ENCODE data around the gene RTCA. TPM values are rescaled to one million over a fixed set of nuclear protein-coding genes. Genes with fewer than 3 reads are reported as not detected.
"Not testable (repeated sequence)": the region's sequence is repeated elsewhere in the genome, so short reads cannot be mapped to it uniquely, and the experiment has no call there.

RTCA gene
- 10 to 100 TPM; 47.7 to 48.1 TPM for total RNA-seq

- Mint-ChIP-seq H3K27me3 (no peaks in the 10 kb centered on the region), H3K4me1 (peaks cover 21% of the 10 kb centered on the region), H3K9me3 (no peaks in the 10 kb centered on the region), H3K4me3 (peak within 1 kb of the TSS; percentile 94), H3K36me3 (peaks cover 32% of the 10 kb centered on the region), H3K27ac (peak within 1 kb of the TSS; percentile 96)
- POLR2A ChIA-PET, result interaction anchor here (0.5 to 4.2 kb wide), 15 partner anchors 8 to 630 kb away, joined by 3 to 56 read pairs (median 4); partner anchors contain the start of genes AGL, CDC14A, DBT and SLC35A3
- DNase-seq (peak; percentile 95), ATAC-seq (ENCODE audit: low read depth) (peak; percentile 93)
These were observed at the start of gene RTCA for GRCh38 chr1:100265931-100266740. RTCA (plus strand) TSS chr1:100266216; CDS start chr1:100266376, 160 bp downstream.

GRCh38 chr1:100217834-100218233 is 48.2 kb upstream of the RTCA start:
- Mint-ChIP-seq H3K9me3 (peaks cover 1% of the 10 kb centered on the region), H3K27me3 (no peaks in the 10 kb centered on the region), H3K27ac (no peak overlapping the region), H3K36me3 (peaks cover 32% of the 10 kb centered on the region), H3K4me1 (peaks cover 7% of the 10 kb centered on the region), H3K4me3 (no peak overlapping the region)
- ATAC-seq (ENCODE audit: low read depth) (no peak), DNase-seq (no peak)
- POLR2A ChIA-PET, result no interaction called here

DNA sequence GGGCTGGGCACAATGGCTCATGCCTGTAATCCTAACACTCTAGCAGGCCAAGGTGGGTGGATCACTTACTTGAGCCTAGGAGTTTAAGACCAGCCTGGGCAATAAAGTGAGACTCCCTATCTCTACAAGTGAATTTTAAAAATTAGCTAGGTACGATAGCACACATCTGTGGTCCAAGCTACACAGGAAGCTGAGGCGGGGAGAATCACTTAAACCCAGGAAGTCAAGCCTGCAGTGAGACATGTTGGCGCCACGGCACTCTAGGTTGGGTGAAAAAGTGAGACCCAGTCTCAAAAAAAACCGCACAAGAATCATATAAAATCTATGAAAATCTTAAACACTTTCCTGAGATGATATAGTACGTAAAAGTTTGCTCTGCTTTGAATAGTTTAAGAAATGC is 46.6 kb upstream of the RTCA start:
- DNase-seq, result no peak
- ATAC-seq (ENCODE audit: low read depth), result no peak
- Mint-ChIP-seq H3K9me3 (peaks cover 1% of the 10 kb centered on the region), H3K4me3 (no peak overlapping the region), H3K4me1 (peaks cover 11% of the 10 kb centered on the region), H3K36me3 (peaks cover 31% of the 10 kb centered on the region), H3K27ac (peak overlapping the region; percentile 3), H3K27me3 (no peaks in the 10 kb centered on the region)
- POLR2A ChIA-PET, result no interaction called here

DNA sequence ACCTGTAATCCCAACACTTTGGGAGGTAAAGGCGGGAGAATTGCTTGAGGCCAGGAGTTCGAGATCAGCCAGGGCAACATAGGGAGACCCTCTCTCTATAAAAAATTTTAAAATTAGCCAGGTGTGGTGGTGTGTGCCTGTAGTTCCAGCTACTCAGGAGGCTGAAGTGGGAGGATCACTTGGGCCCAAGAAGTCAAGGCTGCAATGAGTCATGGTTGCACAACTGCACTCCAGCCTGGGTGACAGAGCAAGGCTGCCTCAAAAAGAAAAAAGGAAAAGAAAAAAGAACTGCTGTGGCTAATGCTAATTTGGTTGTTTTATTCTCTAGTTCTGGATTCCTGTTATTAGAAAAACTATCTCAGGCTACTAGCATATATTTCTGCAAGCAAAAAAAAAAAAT is 46.1 kb upstream of the RTCA start:
- no peak for ATAC-seq (ENCODE audit: low read depth)
- Mint-ChIP-seq H3K4me3 (no peak overlapping the region), H3K36me3 (peaks cover 31% of the 10 kb centered on the region), H3K4me1 (peaks cover 11% of the 10 kb centered on the region), H3K27ac (peak overlapping the region; percentile 3), H3K9me3 (peaks cover 1% of the 10 kb centered on the region), H3K27me3 (no peaks in the 10 kb centered on the region)
- POLR2A ChIA-PET, result no interaction called here
- DNase-seq, result no peak

DNA sequence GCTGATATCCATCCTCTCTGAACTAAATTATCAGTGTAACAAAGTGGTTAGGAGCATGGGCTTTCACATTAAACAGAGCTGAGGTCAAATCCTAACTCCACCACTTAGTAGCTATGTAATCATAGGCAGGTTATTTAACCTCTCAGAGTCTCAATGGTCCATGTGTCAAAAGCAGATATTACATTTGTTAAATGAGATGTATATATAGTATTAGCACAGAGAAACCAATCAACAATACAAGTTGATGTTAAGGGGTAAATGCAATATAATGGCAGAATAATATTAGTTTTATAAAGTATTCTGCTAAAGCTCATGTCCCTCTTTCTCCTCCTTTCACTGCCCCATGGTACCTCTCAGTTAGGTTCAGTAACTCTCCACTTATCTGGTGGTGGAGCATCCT is 43.6 kb upstream of the RTCA start:
- peaks cover 30% of the 10 kb centered on the region for H3K36me3 Mint-ChIP-seq
- no peak overlapping the region for H3K27ac Mint-ChIP-seq
- POLR2A ChIA-PET, result interaction anchor here (1.0 kb wide), 1 partner anchor 27 kb away, joined by 3 read pairs; the partner anchor contains the start of gene DBT
- no peaks in the 10 kb centered on the region for H3K27me3 Mint-ChIP-seq
- H3K4me3 Mint-ChIP-seq, result no peak overlapping the region
- no peak for DNase-seq
- H3K4me1 Mint-ChIP-seq, result peaks cover 11% of the 10 kb centered on the region
- no peak for ATAC-seq (ENCODE audit: low read depth)
- peaks cover 1% of the 10 kb centered on the region for H3K9me3 Mint-ChIP-seq

GRCh38 chr1:100229681-100230443 is 36.2 kb upstream of the RTCA start:
- H3K27me3 Mint-ChIP-seq, result no peaks in the 10 kb centered on the region
- no peaks in the 10 kb centered on the region for H3K4me1 Mint-ChIP-seq
- no peaks in the 10 kb centered on the region for H3K9me3 Mint-ChIP-seq
- ATAC-seq (ENCODE audit: low read depth) (no peak), DNase-seq (no peak)
- peaks cover 35% of the 10 kb centered on the region for H3K36me3 Mint-ChIP-seq
- POLR2A ChIA-PET, result no interaction called here
- H3K4me3 Mint-ChIP-seq, result no peak overlapping the region
- H3K27ac Mint-ChIP-seq, result no peak overlapping the region

DNA sequence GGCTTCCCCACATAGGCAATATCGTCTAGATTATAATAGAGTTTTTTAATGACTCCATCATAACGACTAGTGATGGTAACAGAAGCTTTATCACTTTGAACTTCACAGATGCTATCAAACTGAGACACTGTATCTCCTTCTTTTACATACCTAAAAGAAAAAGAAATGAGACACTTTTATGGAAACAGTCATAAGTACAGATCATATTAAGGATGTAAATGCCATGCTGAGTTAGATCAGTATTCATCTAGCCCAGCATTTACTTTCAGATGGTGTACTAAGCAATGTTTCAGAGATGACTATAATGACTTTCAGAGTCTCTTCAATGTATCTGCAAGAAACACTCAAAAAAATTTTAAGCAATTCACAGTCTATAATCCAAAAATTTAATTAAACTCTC is 35.3 kb upstream of the RTCA start:
- DNase-seq (no peak), ATAC-seq (ENCODE audit: low read depth) (no peak)
- no peaks in the 10 kb centered on the region for H3K4me1 Mint-ChIP-seq
- H3K27me3 Mint-ChIP-seq, result no peaks in the 10 kb centered on the region
- no peak overlapping the region for H3K27ac Mint-ChIP-seq
- H3K4me3 Mint-ChIP-seq, result no peak overlapping the region
- POLR2A ChIA-PET, result no interaction called here
- no peaks in the 10 kb centered on the region for H3K9me3 Mint-ChIP-seq
- peaks cover 32% of the 10 kb centered on the region for H3K36me3 Mint-ChIP-seq

DNA sequence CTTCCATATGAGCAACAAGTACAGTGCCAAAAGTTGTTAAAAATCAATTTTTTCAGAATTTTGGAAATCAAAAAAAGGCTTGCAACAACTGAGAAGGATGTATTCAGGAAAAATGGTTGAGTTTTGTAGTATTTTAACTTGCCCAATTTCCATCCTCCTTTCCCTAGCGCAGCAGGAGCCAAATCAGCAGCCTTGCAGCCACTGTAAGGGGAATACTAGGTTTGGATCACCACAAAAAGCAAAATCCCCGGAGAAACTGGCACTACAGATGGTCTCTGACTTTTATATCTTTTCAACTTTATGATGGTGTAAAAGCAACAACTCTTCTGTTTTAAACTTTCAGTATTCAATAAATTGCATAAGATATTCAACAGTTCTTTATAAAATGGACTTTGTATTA is 34.3 kb upstream of the RTCA start:
- POLR2A ChIA-PET, result no interaction called here
- DNase-seq, result no peak
- Mint-ChIP-seq H3K4me3 (no peak overlapping the region), H3K27ac (no peak overlapping the region), H3K9me3 (no peaks in the 10 kb centered on the region), H3K4me1 (no peaks in the 10 kb centered on the region), H3K27me3 (no peaks in the 10 kb centered on the region), H3K36me3 (peaks cover 36% of the 10 kb centered on the region)
- no peak for ATAC-seq (ENCODE audit: low read depth)

GRCh38 chr1:100232156-100232555 is 33.9 kb upstream of the RTCA start:
- H3K9me3 Mint-ChIP-seq, result no peaks in the 10 kb centered on the region
- ATAC-seq (ENCODE audit: low read depth) (no peak), DNase-seq (no peak)
- H3K27ac Mint-ChIP-seq, result no peak overlapping the region
- H3K36me3 Mint-ChIP-seq, result peaks cover 36% of the 10 kb centered on the region
- no peaks in the 10 kb centered on the region for H3K4me1 Mint-ChIP-seq
- H3K27me3 Mint-ChIP-seq, result no peaks in the 10 kb centered on the region
- POLR2A ChIA-PET, result no interaction called here
- no peak overlapping the region for H3K4me3 Mint-ChIP-seq

- H3K36me3 Mint-ChIP-seq, result peaks cover 33% of the 10 kb centered on the region
- H3K4me3 Mint-ChIP-seq; H3K27ac Mint-ChIP-seq; H3K4me1 Mint-ChIP-seq; H3K9me3 Mint-ChIP-seq; POLR2A ChIA-PET; DNase-seq; H3K27me3 Mint-ChIP-seq; ATAC-seq (ENCODE audit: low read depth): not testable (repeated sequence)
These were observed 32.5 kb upstream of the RTCA start for GRCh38 chr1:100233566-100233965.

- H3K9me3 Mint-ChIP-seq, result no peaks in the 10 kb centered on the region
- no peaks in the 10 kb centered on the region for H3K27me3 Mint-ChIP-seq
- POLR2A ChIA-PET, result no interaction called here
- DNase-seq (no peak), ATAC-seq (ENCODE audit: low read depth) (no peak)
- H3K27ac Mint-ChIP-seq, result no peak overlapping the region
- H3K4me1 Mint-ChIP-seq, result no peaks in the 10 kb centered on the region
- peaks cover 35% of the 10 kb centered on the region for H3K36me3 Mint-ChIP-seq
- H3K4me3 Mint-ChIP-seq, result no peak overlapping the region
These were observed 31.6 kb upstream of the RTCA start for GRCh38 chr1:100234432-100234831.

GRCh38 chr1:100237091-100237490 is 28.9 kb upstream of the RTCA start:
- Mint-ChIP-seq H3K27ac (no peak overlapping the region), H3K4me1 (no peaks in the 10 kb centered on the region), H3K9me3 (no peaks in the 10 kb centered on the region), H3K27me3 (no peaks in the 10 kb centered on the region), H3K4me3 (no peak overlapping the region), H3K36me3 (peaks cover 26% of the 10 kb centered on the region)
- POLR2A ChIA-PET, result no interaction called here
- no peak for DNase-seq
- no peak for ATAC-seq (ENCODE audit: low read depth)

DNA sequence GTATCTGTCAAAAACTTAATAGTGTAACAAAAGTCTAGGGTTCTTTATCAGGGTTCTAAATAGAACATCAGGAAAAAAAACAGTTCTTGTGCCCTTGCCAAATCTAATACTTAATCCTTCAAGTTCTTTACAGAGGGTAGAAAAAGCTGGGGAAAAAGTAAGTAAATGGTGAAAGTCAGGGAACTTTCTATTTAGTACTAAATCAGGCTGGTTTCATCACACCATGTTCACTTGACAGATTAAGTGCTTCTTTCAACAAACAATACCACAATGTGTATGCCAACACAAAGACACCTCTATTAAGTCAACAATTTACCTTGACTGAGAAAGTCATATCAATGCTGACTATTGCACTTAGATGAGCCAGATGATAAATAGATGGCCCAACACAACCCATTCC is 26.1 kb upstream of the RTCA start:
- Mint-ChIP-seq H3K9me3 (no peaks in the 10 kb centered on the region), H3K27me3 (no peaks in the 10 kb centered on the region), H3K36me3 (peaks cover 11% of the 10 kb centered on the region), H3K27ac (no peak overlapping the region), H3K4me3 (no peak overlapping the region), H3K4me1 (no peaks in the 10 kb centered on the region)
- ATAC-seq (ENCODE audit: low read depth) (no peak), DNase-seq (no peak)
- POLR2A ChIA-PET, result interaction anchor here (0.6 to 1.5 kb wide), 2 partner anchors 9 to 10 kb away, joined by 3 read pairs; partner anchors contain the start of gene DBT

DNA sequence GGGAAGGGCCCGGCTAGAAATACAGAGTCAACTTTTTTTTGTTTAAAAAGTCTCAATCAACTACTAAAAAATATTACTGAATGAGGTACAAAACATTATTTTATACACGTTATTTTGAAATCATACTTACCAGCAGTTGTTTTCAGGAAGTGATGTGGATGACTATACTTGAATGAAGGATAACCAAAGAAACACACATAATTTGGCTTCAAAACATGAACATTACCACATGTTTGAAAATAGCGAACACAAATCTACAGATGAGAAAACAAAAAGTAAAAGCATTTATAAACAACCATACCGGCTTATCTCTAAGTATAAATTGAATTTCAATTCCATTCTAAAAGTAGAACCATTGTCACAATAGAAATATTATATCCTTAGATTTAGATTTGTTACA is 25.4 kb upstream of the RTCA start:
- no peaks in the 10 kb centered on the region for H3K27me3 Mint-ChIP-seq
- POLR2A ChIA-PET, result no interaction called here
- no peak overlapping the region for H3K27ac Mint-ChIP-seq
- H3K9me3 Mint-ChIP-seq, result no peaks in the 10 kb centered on the region
- ATAC-seq (ENCODE audit: low read depth) (no peak), DNase-seq (no peak)
- no peak overlapping the region for H3K4me3 Mint-ChIP-seq
- H3K4me1 Mint-ChIP-seq, result no peaks in the 10 kb centered on the region
- peaks cover 11% of the 10 kb centered on the region for H3K36me3 Mint-ChIP-seq

Data from activated naive CD8-positive, alpha-beta T cell treated with anti-CD3 and anti-CD28 coated beads, Interleukin-2, amount 10 ng/mL, durations not matched to agents 7 days and 5 days (primary cell).